Peyer's patch (tissue), 4 donors: ENCODE measurements around the gene NFIB.

Experiments used
- CTCF ChIP-seq, 6 experiments: fragments of 450-650 bp in 4 of 6; fragments of 200-600 bp in 2 of 6; sonication (generic) in 1 of 6; IDR thresholded peaks; one replicate each; pipeline ENCODE4 v1.5.1; 2017 to 2019; ENCODE audit warnings: antibody characterized with exemption in 6 of 6, mild to moderate bottlenecking in 3 of 6, moderate library complexity in 1 of 6
- POLR2A ChIP-seq, 2 donors: fragments of 450-650 bp; IDR thresholded peaks; one replicate each; pipeline ENCODE4 v1.5.1; 2017; ENCODE audit warnings: antibody characterized with exemption in 2 of 2, mild to moderate bottlenecking in 2 of 2, moderate library complexity in 2 of 2

GRCh38 chr9:14104496-14104895, 209.4 kb downstream of the NFIB start:
- no peak for TF ChIP-seq CTCF (IDR thresholded peaks at IDR 0.05)
- no peak for TF ChIP-seq POLR2A (IDR thresholded peaks at IDR 0.05)
